ENCODE results near the gene HOXA6. TPM values are rescaled to one million over a fixed set of nuclear protein-coding genes. Genes with fewer than 3 reads are reported as not detected.

Gene HOXA6
- total and polyA plus RNA-seq, 2 donors (not counting 1 experiment from before 2014, with no cell fraction given), result 1.2 to 3.6 TPM

- no peak for TF ChIP-seq CTCF (conservative IDR thresholded peaks at IDR 0.05 in 1 of 2, IDR thresholded peaks at IDR 0.05 in 1 of 2; ENCODE audit: low read depth in 1 of 2, low read length in 2 of 2)
- H3K4me2 ChIP-seq (ENCODE audit: extremely low read depth, insufficient read depth, low read length), result peak overlapping the region; percentile 87
- no peaks in the 10 kb centered on the region for H3K27me3 ChIP-seq (ENCODE audit: control insufficient read depth, insufficient read depth, low read length)
- peaks cover 22% of the 10 kb centered on the region for H3K4me1 ChIP-seq (ENCODE audit: control insufficient read depth, extremely low read depth, insufficient read depth, low read length)
- H3K9me3 ChIP-seq (ENCODE audit: control insufficient read depth, insufficient read depth, low read depth, low read length), result no peaks in the 10 kb centered on the region
- peak in 1 of 2 donors; percentile 77 for DNase-seq (ENCODE audit: low read depth in 2 of 2)
- peak overlapping the region; percentile 41 to 61 (median 46) for H3K4me3 ChIP-seq (replicated peaks in 1 of 4; ENCODE audit: control extremely low read depth in 1 of 4, insufficient read depth in 1 of 4, low read depth in 3 of 4, low read length in 4 of 4)
- peak overlapping the region; percentile 72 for H3K9ac ChIP-seq (ENCODE audit: insufficient read depth, low read length)
- H2AFZ ChIP-seq (ENCODE audit: low read length), result no peak overlapping the region
- no peaks in the 10 kb centered on the region for H4K20me1 ChIP-seq (ENCODE audit: control insufficient read depth, extremely low read depth, insufficient read depth, low read length)
- H3K79me2 ChIP-seq (ENCODE audit: control insufficient read depth, insufficient read depth, low read length), result peaks cover 74% of the 10 kb centered on the region
- H3K27ac ChIP-seq (ENCODE audit: insufficient read depth, low read length), result peak overlapping the region; percentile 98
- no peaks in the 10 kb centered on the region for H3K36me3 ChIP-seq (ENCODE audit: control insufficient read depth, insufficient read depth, low read length)
Measured at GRCh38 chr7:27148756-27149641, 1.4 kb upstream of the HOXA6 start.

GRCh38 chr7:27148031-27148755 is 619 bp upstream of the HOXA6 start:
- Histone ChIP-seq H3K9me3 (ENCODE audit: control insufficient read depth, insufficient read depth, low read depth, low read length) (no peaks in the 10 kb centered on the region), H3K4me2 (ENCODE audit: extremely low read depth, insufficient read depth, low read length) (peak overlapping the region; percentile 87), H4K20me1 (ENCODE audit: control insufficient read depth, extremely low read depth, insufficient read depth, low read length) (no peaks in the 10 kb centered on the region), H3K9ac (ENCODE audit: insufficient read depth, low read length) (peak overlapping the region; percentile 72), H3K79me2 (ENCODE audit: control insufficient read depth, insufficient read depth, low read length) (peaks cover 78% of the 10 kb centered on the region), H3K27ac (ENCODE audit: insufficient read depth, low read length) (peak overlapping the region; percentile 98), H3K36me3 (ENCODE audit: control insufficient read depth, insufficient read depth, low read length) (no peaks in the 10 kb centered on the region), H3K4me3 (replicated peaks in 1 of 4; ENCODE audit: control extremely low read depth in 1 of 4, insufficient read depth in 1 of 4, low read depth in 3 of 4, low read length in 4 of 4) (peak overlapping the region; percentile 34 to 61 (median 42)), H3K27me3 (ENCODE audit: control insufficient read depth, insufficient read depth, low read length) (no peaks in the 10 kb centered on the region), H3K4me1 (ENCODE audit: control insufficient read depth, extremely low read depth, insufficient read depth, low read length) (peaks cover 22% of the 10 kb centered on the region), H2AFZ (ENCODE audit: low read length) (peak overlapping the region; percentile 18)
- DNase-seq (ENCODE audit: low read depth in 2 of 2), result peak in 1 of 2 donors; percentile 57
- TF ChIP-seq CTCF (conservative IDR thresholded peaks at IDR 0.05 in 1 of 2, IDR thresholded peaks at IDR 0.05 in 1 of 2; ENCODE audit: low read depth in 1 of 2, low read length in 2 of 2) (no peak), EZH2 (IDR thresholded peaks at IDR 0.05; ENCODE audit: low read length, missing control alignments) (no peak)

- Histone ChIP-seq H3K4me1 (ENCODE audit: control insufficient read depth, extremely low read depth, insufficient read depth, low read length) (peaks cover 22% of the 10 kb centered on the region), H3K9me3 (ENCODE audit: control insufficient read depth, insufficient read depth, low read depth, low read length) (no peaks in the 10 kb centered on the region), H3K27ac (ENCODE audit: insufficient read depth, low read length) (peak overlapping the region; percentile 98), H3K27me3 (ENCODE audit: control insufficient read depth, insufficient read depth, low read length) (no peaks in the 10 kb centered on the region), H4K20me1 (ENCODE audit: control insufficient read depth, extremely low read depth, insufficient read depth, low read length) (no peaks in the 10 kb centered on the region), H3K4me2 (ENCODE audit: extremely low read depth, insufficient read depth, low read length) (peak overlapping the region; percentile 99), H3K4me3 (replicated peaks in 1 of 4; ENCODE audit: control extremely low read depth in 1 of 4, insufficient read depth in 1 of 4, low read depth in 3 of 4, low read length in 4 of 4) (peak overlapping the region; percentile 30 to 61 (median 43)), H2AFZ (ENCODE audit: low read length) (no peak overlapping the region), H3K36me3 (ENCODE audit: control insufficient read depth, insufficient read depth, low read length) (peaks cover 2% of the 10 kb centered on the region), H3K9ac (ENCODE audit: insufficient read depth, low read length) (no peak overlapping the region), H3K79me2 (ENCODE audit: control insufficient read depth, insufficient read depth, low read length) (peaks cover 90% of the 10 kb centered on the region)
- TF ChIP-seq EZH2 (IDR thresholded peaks at IDR 0.05; ENCODE audit: low read length, missing control alignments) (no peak), CTCF (conservative IDR thresholded peaks at IDR 0.05 in 1 of 2, IDR thresholded peaks at IDR 0.05 in 1 of 2; ENCODE audit: low read depth in 1 of 2, low read length in 2 of 2) (no peak)
- DNase-seq (ENCODE audit: low read depth in 2 of 2), result no peak
Measured at GRCh38 chr7:27146491-27147198, 929 bp downstream of the HOXA6 start.
